DND-41 (cell line): ENCODE data around the gene NKX2-3.

ENCODE experiments used
- ATAC-seq: fragments of 200-7000 bp; cut with Tn5 transposase; 3 replicates; pipeline ENCODE4 v1.9.1; 2021; ENCODE audit warnings: low read depth; ENCODE audit not compliant: insufficient read depth
- DNase-seq: peaks from one replicate; pipeline ENCODE4 v3.0.0-alpha.2; 2020
- H2AFZ ChIP-seq: 2 replicates; pipeline ENCODE4 v1.6.0; 2012; ENCODE audit warnings: low read depth, low read length
- H3K27ac ChIP-seq: 2 replicates; pipeline ENCODE4 v1.5.1; 2012; ENCODE audit warnings: low read length, inconsistent platforms
- H3K27me3 ChIP-seq: fragments of 200-600 bp; sonication (generic); 2 replicates; pipeline ENCODE4 v1.6.0; 2012; ENCODE audit warnings: low read length, mild to moderate bottlenecking, inconsistent platforms; ENCODE audit not compliant: insufficient read depth, poor library complexity
- H3K36me3 ChIP-seq: 2 replicates; pipeline ENCODE4 v1.5.1; 2012; ENCODE audit warnings: low read length, inconsistent platforms; ENCODE audit not compliant: insufficient read depth
- H3K4me1 ChIP-seq: 2 replicates; pipeline ENCODE4 v1.5.1; 2012; ENCODE audit warnings: mild to moderate bottlenecking, low read length; ENCODE audit not compliant: insufficient read depth
- H3K4me2 ChIP-seq: 2 replicates; pipeline ENCODE4 v1.6.0; 2012; ENCODE audit warnings: mild to moderate bottlenecking, moderate library complexity, low read length, inconsistent platforms; ENCODE audit not compliant: insufficient read depth
- H3K4me3 ChIP-seq, 2 experiments: fragments of 200-600 bp in 1 of 2; shearing (Covaris generic) in 1 of 2; 2 replicates each; pipeline ENCODE4 v1.5.1; 2012 to 2016; ENCODE audit warnings: inconsistent platforms in 2 of 2, low read length in 2 of 2, mild to moderate bottlenecking in 2 of 2, low read depth in 1 of 2, moderate library complexity in 1 of 2
- H3K79me2 ChIP-seq: 2 replicates; pipeline ENCODE4 v1.6.0; 2012; ENCODE audit warnings: low read length, inconsistent platforms; ENCODE audit not compliant: insufficient read depth
- H3K9ac ChIP-seq: 2 replicates; pipeline ENCODE4 v1.6.0; 2012; ENCODE audit warnings: low read depth, mild to moderate bottlenecking, inconsistent platforms, low read length, moderate library complexity
- H3K9me3 ChIP-seq: 2 replicates; pipeline ENCODE4 v1.5.1; 2012; ENCODE audit warnings: low read length, moderate library complexity, mild to moderate bottlenecking, inconsistent platforms; ENCODE audit not compliant: insufficient read depth, severe bottlenecking
- H4K20me1 ChIP-seq: 2 replicates; pipeline ENCODE4 v1.6.0; 2012; ENCODE audit warnings: low read length; ENCODE audit not compliant: insufficient read depth
- EZH2 ChIP-seq: IDR thresholded peaks from 3 replicates; pipeline ENCODE4 v1.6.1; 2012; ENCODE audit warnings: borderline replicate concordance, low read depth, mild to moderate bottlenecking, moderate library complexity, low read length, inconsistent platforms; ENCODE audit not compliant: severe bottlenecking
- TF ChIP-seq, protein P1 (sequence below): IDR thresholded peaks from 2 replicates; pipeline ENCODE4 v1.5.1; 2012; ENCODE audit warnings: borderline replicate concordance, low read length, moderate library complexity, mild to moderate bottlenecking; ENCODE audit not compliant: poor library complexity, severe bottlenecking; ENCODE audit errors: extremely low read depth

Gene NKX2-3

GRCh38 chr10:99524736-99525380 lies 7.9 kb upstream of the NKX2-3 start:
- Histone ChIP-seq H3K79me2 (no peaks in the 10 kb centered on the region), H3K9me3 (no peaks in the 10 kb centered on the region), H2AFZ (no peak overlapping the region), H3K36me3 (no peaks in the 10 kb centered on the region), H3K4me3 (no peak overlapping the region), H3K27me3 (no peaks in the 10 kb centered on the region), H3K9ac (no peak overlapping the region), H3K4me2 (no peak overlapping the region), H3K4me1 (no peaks in the 10 kb centered on the region), H3K27ac (no peak overlapping the region), H4K20me1 (no peaks in the 10 kb centered on the region)
- ATAC-seq: no peak
- TF ChIP-seq, protein P1, sequence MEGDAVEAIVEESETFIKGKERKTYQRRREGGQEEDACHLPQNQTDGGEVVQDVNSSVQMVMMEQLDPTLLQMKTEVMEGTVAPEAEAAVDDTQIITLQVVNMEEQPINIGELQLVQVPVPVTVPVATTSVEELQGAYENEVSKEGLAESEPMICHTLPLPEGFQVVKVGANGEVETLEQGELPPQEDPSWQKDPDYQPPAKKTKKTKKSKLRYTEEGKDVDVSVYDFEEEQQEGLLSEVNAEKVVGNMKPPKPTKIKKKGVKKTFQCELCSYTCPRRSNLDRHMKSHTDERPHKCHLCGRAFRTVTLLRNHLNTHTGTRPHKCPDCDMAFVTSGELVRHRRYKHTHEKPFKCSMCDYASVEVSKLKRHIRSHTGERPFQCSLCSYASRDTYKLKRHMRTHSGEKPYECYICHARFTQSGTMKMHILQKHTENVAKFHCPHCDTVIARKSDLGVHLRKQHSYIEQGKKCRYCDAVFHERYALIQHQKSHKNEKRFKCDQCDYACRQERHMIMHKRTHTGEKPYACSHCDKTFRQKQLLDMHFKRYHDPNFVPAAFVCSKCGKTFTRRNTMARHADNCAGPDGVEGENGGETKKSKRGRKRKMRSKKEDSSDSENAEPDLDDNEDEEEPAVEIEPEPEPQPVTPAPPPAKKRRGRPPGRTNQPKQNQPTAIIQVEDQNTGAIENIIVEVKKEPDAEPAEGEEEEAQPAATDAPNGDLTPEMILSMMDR: no peak
- no peak for TF ChIP-seq EZH2
- DNase-seq: no peak

DNA sequence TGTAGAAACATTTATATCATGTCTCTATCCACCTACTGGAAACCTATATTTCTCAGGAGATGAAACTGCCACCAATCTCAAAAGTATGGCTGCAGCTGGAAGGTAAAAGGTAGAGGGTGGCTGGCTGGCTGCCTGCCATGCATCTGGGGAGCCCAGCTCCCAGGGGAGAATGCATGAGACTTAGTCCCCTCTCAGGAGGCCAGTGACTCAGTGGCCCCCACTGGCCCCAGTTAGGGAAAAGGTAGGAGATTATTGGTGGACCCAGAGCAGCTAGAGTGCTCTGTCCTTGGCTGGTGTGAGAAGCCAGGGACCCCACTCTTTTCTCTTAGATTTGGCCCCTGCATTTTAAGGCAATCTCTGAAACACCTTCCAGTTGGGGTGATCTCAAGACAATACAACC lies 6.8 kb upstream of the NKX2-3 start:
- no peak for TF ChIP-seq EZH2
- TF ChIP-seq, protein P1: no peak
- Histone ChIP-seq H3K9me3 (no peaks in the 10 kb centered on the region), H2AFZ (no peak overlapping the region), H3K4me2 (no peak overlapping the region), H4K20me1 (no peaks in the 10 kb centered on the region), H3K4me1 (no peaks in the 10 kb centered on the region), H3K27me3 (no peaks in the 10 kb centered on the region), H3K36me3 (no peaks in the 10 kb centered on the region), H3K9ac (no peak overlapping the region), H3K27ac (no peak overlapping the region), H3K4me3 (no peak overlapping the region), H3K79me2 (no peaks in the 10 kb centered on the region)
- no peak for DNase-seq
- no peak for ATAC-seq

- Histone ChIP-seq H3K4me1 (no peaks in the 10 kb centered on the region), H3K9ac (no peak overlapping the region), H3K9me3 (no peaks in the 10 kb centered on the region), H4K20me1 (no peaks in the 10 kb centered on the region), H2AFZ (no peak overlapping the region), H3K27me3 (no peaks in the 10 kb centered on the region), H3K36me3 (no peaks in the 10 kb centered on the region), H3K4me3 (no peak overlapping the region), H3K27ac (no peak overlapping the region), H3K79me2 (no peaks in the 10 kb centered on the region), H3K4me2 (no peak overlapping the region)
- ATAC-seq: no peak
- no peak for TF ChIP-seq EZH2
- TF ChIP-seq, protein P1: no peak
- no peak for DNase-seq
Observed at GRCh38 chr10:99526861-99527504, 5.8 kb upstream of the NKX2-3 start.
